K562 (cell line): ENCODE data around the gene SERPINA3. TPM values are rescaled to one million over a fixed set of nuclear protein-coding genes. Genes with fewer than 3 reads are reported as not detected.

Experiments
- polyA plus RNA-seq, 8 experiments: library from polyadenylated mRNA; depleted of rRNA in 4 of 8; stranded (reverse) in 5 of 8; unstranded in 3 of 8; fragments of >200 nt; fragmentation: Nextera tagmentation in 2 of 8; fragmentation: Illumina TruSeq in 1 of 8; extraction: Ambion mirVana in 2 of 8; extraction: Trizol in 1 of 8; gene quantifications; 2 replicates each; pipeline versions ENCODE4 v1.2.1 to v1.2.3, GENCODE V29; 2011 to 2014; ENCODE audit warnings: inconsistent platforms in 1 of 8, missing spikeins in 1 of 8
- total RNA-seq, 7 experiments: library from RNA; depleted of rRNA in 6 of 7; stranded (reverse); fragments of >200 nt in 6 of 7; fragmentation: Illumina TruSeq in 2 of 7; extraction: Trizol in 2 of 7; gene quantifications; 2 replicates each; pipeline versions ENCODE4 v1.2.1 to v1.2.3, GENCODE V29; 2011 to 2021; ENCODE audit warnings: low replicate concordance in 1 of 7
- TF ChIP-seq, protein P1 (sequence below): fragments of 250-450 bp; sonication (Bioruptor Pico); IDR thresholded peaks from 2 replicates; pipeline ENCODE4 v1.5.1; 2021; ENCODE audit warnings: mild to moderate bottlenecking
- TF ChIP-seq, protein P2 (sequence below): sonication (generic); formaldehyde crosslinking; IDR thresholded peaks from 2 replicates; pipeline ENCODE4 v1.8.0; 2023; ENCODE audit warnings: missing genetic modification reagents, mild to moderate bottlenecking, borderline replicate concordance
- TF ChIP-seq, protein P3 (sequence below): sonication (generic); formaldehyde crosslinking; IDR thresholded peaks from 2 replicates; pipeline ENCODE4 v1.8.1; 2023; ENCODE audit warnings: mild to moderate bottlenecking, missing genetic modification reagents, moderate library complexity

Gene SERPINA3
- total and polyA plus RNA-seq, 9 of the 15 experiments (the other 6 are each of a cell fraction or from before 2014, with no cell fraction given) = 2.3 TPM; not detected in 8

DNA sequence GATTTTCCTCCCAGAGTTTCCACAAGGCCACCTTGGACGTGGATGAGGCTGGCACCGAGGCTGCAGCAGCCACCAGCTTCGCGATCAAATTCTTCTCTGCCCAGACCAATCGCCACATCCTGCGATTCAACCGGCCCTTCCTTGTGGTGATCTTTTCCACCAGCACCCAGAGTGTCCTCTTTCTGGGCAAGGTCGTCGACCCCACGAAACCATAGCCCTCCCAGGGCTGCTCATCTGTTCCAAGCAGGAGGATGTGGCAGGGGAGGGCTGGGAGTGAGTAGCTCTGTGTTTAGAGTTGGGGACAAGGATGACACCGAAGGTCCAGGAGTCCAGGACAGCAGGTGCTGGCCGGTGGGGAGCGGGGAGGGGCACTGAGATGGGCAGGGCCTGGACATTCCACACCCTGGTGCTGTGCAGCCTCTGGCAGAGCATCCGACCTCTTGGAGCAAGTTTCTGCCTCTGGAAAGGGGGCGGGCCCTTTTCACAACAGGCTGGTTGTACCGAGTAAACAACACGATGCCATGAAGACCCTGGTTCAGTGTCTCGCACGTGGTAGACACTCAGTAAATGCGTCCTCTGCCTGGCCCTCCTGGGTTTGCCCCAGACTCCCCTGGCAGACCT lies 42.7 kb upstream of the SERPINA3 start (continued):
- TF ChIP-seq, protein P1, sequence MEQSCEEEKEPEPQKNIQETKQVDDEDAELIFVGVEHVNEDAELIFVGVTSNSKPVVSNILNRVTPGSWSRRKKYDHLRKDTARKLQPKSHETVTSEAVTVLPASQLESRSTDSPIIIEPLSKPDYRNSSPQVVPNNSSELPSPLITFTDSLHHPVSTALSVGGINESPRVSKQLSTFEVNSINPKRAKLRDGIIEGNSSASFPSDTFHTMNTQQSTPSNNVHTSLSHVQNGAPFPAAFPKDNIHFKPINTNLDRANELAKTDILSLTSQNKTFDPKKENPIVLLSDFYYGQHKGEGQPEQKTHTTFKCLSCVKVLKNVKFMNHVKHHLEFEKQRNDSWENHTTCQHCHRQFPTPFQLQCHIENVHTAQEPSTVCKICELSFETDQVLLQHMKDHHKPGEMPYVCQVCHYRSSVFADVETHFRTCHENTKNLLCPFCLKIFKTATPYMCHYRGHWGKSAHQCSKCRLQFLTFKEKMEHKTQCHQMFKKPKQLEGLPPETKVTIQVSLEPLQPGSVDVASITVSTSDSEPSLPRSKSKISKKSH (CRISPR knock-in tag) = no peak
- TF ChIP-seq, protein P2, sequence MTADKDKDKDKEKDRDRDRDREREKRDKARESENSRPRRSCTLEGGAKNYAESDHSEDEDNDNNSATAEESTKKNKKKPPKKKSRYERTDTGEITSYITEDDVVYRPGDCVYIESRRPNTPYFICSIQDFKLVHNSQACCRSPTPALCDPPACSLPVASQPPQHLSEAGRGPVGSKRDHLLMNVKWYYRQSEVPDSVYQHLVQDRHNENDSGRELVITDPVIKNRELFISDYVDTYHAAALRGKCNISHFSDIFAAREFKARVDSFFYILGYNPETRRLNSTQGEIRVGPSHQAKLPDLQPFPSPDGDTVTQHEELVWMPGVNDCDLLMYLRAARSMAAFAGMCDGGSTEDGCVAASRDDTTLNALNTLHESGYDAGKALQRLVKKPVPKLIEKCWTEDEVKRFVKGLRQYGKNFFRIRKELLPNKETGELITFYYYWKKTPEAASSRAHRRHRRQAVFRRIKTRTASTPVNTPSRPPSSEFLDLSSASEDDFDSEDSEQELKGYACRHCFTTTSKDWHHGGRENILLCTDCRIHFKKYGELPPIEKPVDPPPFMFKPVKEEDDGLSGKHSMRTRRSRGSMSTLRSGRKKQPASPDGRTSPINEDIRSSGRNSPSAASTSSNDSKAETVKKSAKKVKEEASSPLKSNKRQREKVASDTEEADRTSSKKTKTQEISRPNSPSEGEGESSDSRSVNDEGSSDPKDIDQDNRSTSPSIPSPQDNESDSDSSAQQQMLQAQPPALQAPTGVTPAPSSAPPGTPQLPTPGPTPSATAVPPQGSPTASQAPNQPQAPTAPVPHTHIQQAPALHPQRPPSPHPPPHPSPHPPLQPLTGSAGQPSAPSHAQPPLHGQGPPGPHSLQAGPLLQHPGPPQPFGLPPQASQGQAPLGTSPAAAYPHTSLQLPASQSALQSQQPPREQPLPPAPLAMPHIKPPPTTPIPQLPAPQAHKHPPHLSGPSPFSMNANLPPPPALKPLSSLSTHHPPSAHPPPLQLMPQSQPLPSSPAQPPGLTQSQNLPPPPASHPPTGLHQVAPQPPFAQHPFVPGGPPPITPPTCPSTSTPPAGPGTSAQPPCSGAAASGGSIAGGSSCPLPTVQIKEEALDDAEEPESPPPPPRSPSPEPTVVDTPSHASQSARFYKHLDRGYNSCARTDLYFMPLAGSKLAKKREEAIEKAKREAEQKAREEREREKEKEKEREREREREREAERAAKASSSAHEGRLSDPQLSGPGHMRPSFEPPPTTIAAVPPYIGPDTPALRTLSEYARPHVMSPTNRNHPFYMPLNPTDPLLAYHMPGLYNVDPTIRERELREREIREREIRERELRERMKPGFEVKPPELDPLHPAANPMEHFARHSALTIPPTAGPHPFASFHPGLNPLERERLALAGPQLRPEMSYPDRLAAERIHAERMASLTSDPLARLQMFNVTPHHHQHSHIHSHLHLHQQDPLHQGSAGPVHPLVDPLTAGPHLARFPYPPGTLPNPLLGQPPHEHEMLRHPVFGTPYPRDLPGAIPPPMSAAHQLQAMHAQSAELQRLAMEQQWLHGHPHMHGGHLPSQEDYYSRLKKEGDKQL (CRISPR knock-in tag) = no peak
- TF ChIP-seq, protein P3, sequence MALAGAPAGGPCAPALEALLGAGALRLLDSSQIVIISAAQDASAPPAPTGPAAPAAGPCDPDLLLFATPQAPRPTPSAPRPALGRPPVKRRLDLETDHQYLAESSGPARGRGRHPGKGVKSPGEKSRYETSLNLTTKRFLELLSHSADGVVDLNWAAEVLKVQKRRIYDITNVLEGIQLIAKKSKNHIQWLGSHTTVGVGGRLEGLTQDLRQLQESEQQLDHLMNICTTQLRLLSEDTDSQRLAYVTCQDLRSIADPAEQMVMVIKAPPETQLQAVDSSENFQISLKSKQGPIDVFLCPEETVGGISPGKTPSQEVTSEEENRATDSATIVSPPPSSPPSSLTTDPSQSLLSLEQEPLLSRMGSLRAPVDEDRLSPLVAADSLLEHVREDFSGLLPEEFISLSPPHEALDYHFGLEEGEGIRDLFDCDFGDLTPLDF (CRISPR knock-in tag) = no peak
